NOMO-1 treated with DMSO at 0.1 percent for 48 hours (cell line): ENCODE measurements around the gene ZNF775.

Experiments used
- DNase-seq: peaks from one replicate; lab custom pipeline; 2025; ENCODE audit not compliant: unreplicated experiment; lab: John Stamatoyannopoulos, UW

The ZNF775 gene

GRCh38 chr7:150345012-150345411 lies 34.1 kb upstream of the ZNF775 start:
- no peak for DNase-seq

GRCh38 chr7:150346922-150347321 lies 32.2 kb upstream of the ZNF775 start:
- no peak for DNase-seq

GRCh38 chr7:150351587-150352194 lies 27.4 kb upstream of the ZNF775 start:
- no peak for DNase-seq

GRCh38 chr7:150355666-150356059 lies 23.5 kb upstream of the ZNF775 start:
- DNase-seq, result no peak

GRCh38 chr7:150356265-150356897 lies 22.7 kb upstream of the ZNF775 start:
- no peak for DNase-seq

- no peak for DNase-seq
Observed at GRCh38 chr7:150357270-150357669, 21.9 kb upstream of the ZNF775 start.

- no peak for DNase-seq
Observed at GRCh38 chr7:150357771-150358427, 21.2 kb upstream of the ZNF775 start.

GRCh38 chr7:150358433-150358832 lies 20.7 kb upstream of the ZNF775 start:
- no peak for DNase-seq

GRCh38 chr7:150358988-150359621 lies 20.0 kb upstream of the ZNF775 start:
- no peak for DNase-seq

GRCh38 chr7:150359622-150360362 lies 19.3 kb upstream of the ZNF775 start:
- no peak for DNase-seq

GRCh38 chr7:150360363-150361058 lies 18.6 kb upstream of the ZNF775 start:
- no peak for DNase-seq

GRCh38 chr7:150361402-150361801 lies 17.7 kb upstream of the ZNF775 start:
- no peak for DNase-seq

GRCh38 chr7:150361807-150362621 lies 17.1 kb upstream of the ZNF775 start:
- DNase-seq, result no peak

GRCh38 chr7:150363370-150363769 lies 15.8 kb upstream of the ZNF775 start:
- DNase-seq, result no peak

GRCh38 chr7:150363872-150364271 lies 15.3 kb upstream of the ZNF775 start:
- peak; percentile 62 for DNase-seq

GRCh38 chr7:150365194-150365593 lies 13.9 kb upstream of the ZNF775 start:
- no peak for DNase-seq

- DNase-seq, result peak; percentile 74
Observed at GRCh38 chr7:150365673-150366398, 13.3 kb upstream of the ZNF775 start.

- DNase-seq, result no peak
Observed at GRCh38 chr7:150367677-150368095, 11.4 kb upstream of the ZNF775 start.
